ENCODE results near the gene UBA5. TPM values are rescaled to one million over a fixed set of nuclear protein-coding genes. Genes with fewer than 3 reads are reported as not detected.

The UBA5 gene
- total RNA-seq, 4 donors from 2014 or later = 19.3 to 27.7 (median 21.5) TPM

GRCh38 chr3:132723024-132723950 lies 63.2 kb downstream of the UBA5 start:
- peak overlapping the region; percentile 65 to 89 (median 87) for H3K27ac ChIP-seq
- in situ Hi-C loops (cut with MboI; ENCODE audit: low sequenced_read_pairs in 4 of 4) = loop anchor here (10.0 to 25.0 kb wide), 5 partner anchors 702 to 1089 kb away; partner anchors contain the start of genes CDV3 (in 2 of the 4) and SRPRB (in 1 of the 4)
- TF ChIP-seq, protein P1, sequence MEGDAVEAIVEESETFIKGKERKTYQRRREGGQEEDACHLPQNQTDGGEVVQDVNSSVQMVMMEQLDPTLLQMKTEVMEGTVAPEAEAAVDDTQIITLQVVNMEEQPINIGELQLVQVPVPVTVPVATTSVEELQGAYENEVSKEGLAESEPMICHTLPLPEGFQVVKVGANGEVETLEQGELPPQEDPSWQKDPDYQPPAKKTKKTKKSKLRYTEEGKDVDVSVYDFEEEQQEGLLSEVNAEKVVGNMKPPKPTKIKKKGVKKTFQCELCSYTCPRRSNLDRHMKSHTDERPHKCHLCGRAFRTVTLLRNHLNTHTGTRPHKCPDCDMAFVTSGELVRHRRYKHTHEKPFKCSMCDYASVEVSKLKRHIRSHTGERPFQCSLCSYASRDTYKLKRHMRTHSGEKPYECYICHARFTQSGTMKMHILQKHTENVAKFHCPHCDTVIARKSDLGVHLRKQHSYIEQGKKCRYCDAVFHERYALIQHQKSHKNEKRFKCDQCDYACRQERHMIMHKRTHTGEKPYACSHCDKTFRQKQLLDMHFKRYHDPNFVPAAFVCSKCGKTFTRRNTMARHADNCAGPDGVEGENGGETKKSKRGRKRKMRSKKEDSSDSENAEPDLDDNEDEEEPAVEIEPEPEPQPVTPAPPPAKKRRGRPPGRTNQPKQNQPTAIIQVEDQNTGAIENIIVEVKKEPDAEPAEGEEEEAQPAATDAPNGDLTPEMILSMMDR (IDR thresholded peaks at IDR 0.05 in 4 of 5, conservative IDR thresholded peaks at IDR 0.05 in 1 of 5) = no peak
- peak; percentile 9 to 69 for TF ChIP-seq POLR2A (IDR thresholded peaks at IDR 0.05)
- H3K4me1 ChIP-seq = peaks cover 21 to 33% of the 10 kb centered on the region in 2 donors
- H3K9me3 ChIP-seq = no peaks in the 10 kb centered on the region
- peak; percentile 44 to 50 for ATAC-seq
- H3K27me3 ChIP-seq = no peaks in the 10 kb centered on the region
- no peak for DNase-seq
- intact Hi-C loops (cut with DNase I; ENCODE audit: low total_unique reads) = loop anchor here (2.0 to 10.0 kb wide), 7 partner anchors 62 to 1642 kb away; partner anchors contain the start of genes CDV3, NUDT16, SRPRB and TMEM108
- peak overlapping the region; percentile 67 to 89 (median 85) for H3K4me3 ChIP-seq
- H3K36me3 ChIP-seq = no peaks in the 10 kb centered on the region

- ATAC-seq (no peak), DNase-seq (no peak)
- in situ Hi-C loops (cut with MboI; ENCODE audit: low sequenced_read_pairs in 4 of 4) (loop anchor here (5.0 to 25.0 kb wide), 6 partner anchors 311 to 848 kb away; partner anchors contain the start of genes TMEM108 (in 3 of the 4) and CDV3 (in 2 of the 4)), intact Hi-C loops (cut with DNase I; ENCODE audit: low total_unique reads) (loop anchor here (5.0 to 10.0 kb wide), 2 partner anchors 1201 to 1638 kb away; no protein-coding TSS in a partner anchor)
- Histone ChIP-seq H3K27me3 (no peaks in the 10 kb centered on the region), H3K36me3 (no peaks in the 10 kb centered on the region), H3K4me3 (no peak overlapping the region), H3K27ac (no peak overlapping the region), H3K4me1 (peaks cover 6 to 11% of the 10 kb centered on the region in 2 donors), H3K9me3 (no peaks in the 10 kb centered on the region)
- TF ChIP-seq, protein P1 (IDR thresholded peaks at IDR 0.05 in 4 of 5, conservative IDR thresholded peaks at IDR 0.05 in 1 of 5) = peak; percentile 59 to 82 (median 71)
- TF ChIP-seq POLR2A (IDR thresholded peaks at IDR 0.05) = no peak
Measured at GRCh38 chr3:132726341-132726823, 66.3 kb downstream of the UBA5 start.

Other genes with a start within 250 kb of the UBA5 start
- 10 to 100 TPM; 21.9 to 35.2 (median 26.5) TPM for gene DNAJC13, start 242.8 kb upstream of the UBA5 start, total RNA-seq
- not detected for gene ACKR4, start 63.1 kb upstream of the UBA5 start, total RNA-seq
- gene ACAD11, start 520 bp upstream of the UBA5 start, total RNA-seq = 10 to 100 TPM in 1 of 4 donors, 1 to 10 TPM in 3; 2.2 to 12.4 (median 4.4) TPM
- 10 to 100 TPM in 2 of 4 donors, 1 to 10 TPM in 2; 6.3 to 13.4 (median 10.6) TPM for gene NPHP3, start 62.1 kb downstream of the UBA5 start, total RNA-seq

Measured in gastrocnemius medialis (tissue), 4 donors.